Stimulated activated CD8-positive, alpha-beta memory T cell treated with anti-CD3 and anti-CD28 coated beads, Interleukin-12 subunit alpha, Interleukin-12 subunit beta, amount 100 ng/mL, for 24 hours (primary cell): ENCODE data around the gene LENG8.
"Not testable (repeated sequence)": the region's sequence is repeated elsewhere in the genome, so short reads cannot be mapped to it uniquely, and the experiment has no call there.

ENCODE experiments used
- DNase-seq: peaks from one replicate; pipeline ENCODE4 v3.0.0-alpha.2; 2020; ENCODE audit errors: extremely low read depth

Gene LENG8

GRCh38 chr19:54482889-54483288 is 33.9 kb downstream of the LENG8 start:
- no peak for DNase-seq

DNA sequence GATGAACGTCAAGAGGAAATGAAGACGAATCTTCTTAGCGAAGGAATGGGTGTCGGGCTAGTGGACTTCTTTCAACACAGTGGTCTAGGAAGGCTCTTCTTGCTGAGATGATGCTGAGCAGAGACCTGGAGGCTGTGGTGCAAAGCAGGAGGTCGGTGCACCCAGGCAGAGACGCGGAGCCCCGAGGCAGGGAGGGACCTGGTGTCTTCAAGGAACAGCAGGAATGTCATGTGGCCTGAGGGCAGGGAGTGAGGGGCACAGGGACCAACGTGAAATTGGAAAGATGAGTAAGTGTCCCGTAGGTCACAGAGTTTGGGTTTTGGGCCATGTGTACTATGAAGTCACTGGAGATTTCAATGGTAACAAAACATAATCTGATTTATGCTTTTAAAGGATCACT is 35.5 kb downstream of the LENG8 start:
- no peak for DNase-seq

DNA sequence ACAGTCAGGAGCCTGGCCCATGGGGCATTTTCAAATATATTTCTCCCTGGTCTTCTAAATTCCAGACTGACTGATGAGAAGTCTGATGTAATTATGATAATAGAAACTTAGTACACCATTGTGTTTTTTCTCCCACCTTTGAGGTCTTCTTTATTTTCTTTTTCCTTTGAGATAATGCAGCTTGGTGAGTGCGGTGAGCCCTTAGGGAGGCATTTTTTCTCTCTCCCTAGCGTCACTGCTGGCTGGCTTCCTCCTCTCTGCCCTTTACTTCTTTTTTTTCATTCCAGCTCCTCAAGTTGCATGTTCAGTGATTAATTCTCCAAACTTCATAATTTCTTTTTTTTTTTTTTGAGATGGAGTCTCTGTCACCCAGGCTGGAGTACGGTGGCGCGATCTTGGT is 36.9 kb downstream of the LENG8 start:
- DNase-seq = no peak

- no peak for DNase-seq
These were observed 40.3 kb downstream of the LENG8 start for GRCh38 chr19:54489341-54489740.

- DNase-seq = no peak
These were observed 40.8 kb downstream of the LENG8 start for GRCh38 chr19:54489766-54490165.

DNA sequence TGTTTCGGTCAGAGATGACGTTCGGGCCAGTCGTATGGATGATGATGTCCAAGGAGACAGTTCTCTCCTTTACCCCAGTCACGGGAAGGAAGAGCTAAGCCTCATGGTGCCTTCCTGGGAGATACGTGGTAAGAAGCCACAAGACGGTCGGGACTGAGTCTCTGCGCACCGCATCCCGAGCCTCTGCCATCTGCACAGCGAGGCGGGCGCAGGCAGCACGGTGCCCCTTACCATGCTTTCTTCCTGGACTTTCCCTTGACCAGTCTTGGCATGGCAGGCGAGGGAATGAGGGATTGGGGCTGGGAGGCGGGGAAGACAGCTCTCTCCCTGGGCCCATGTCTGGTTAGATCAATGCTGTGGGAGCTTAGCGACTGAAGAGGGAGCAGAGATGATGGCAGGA is 43.6 kb downstream of the LENG8 start:
- no peak for DNase-seq

DNA sequence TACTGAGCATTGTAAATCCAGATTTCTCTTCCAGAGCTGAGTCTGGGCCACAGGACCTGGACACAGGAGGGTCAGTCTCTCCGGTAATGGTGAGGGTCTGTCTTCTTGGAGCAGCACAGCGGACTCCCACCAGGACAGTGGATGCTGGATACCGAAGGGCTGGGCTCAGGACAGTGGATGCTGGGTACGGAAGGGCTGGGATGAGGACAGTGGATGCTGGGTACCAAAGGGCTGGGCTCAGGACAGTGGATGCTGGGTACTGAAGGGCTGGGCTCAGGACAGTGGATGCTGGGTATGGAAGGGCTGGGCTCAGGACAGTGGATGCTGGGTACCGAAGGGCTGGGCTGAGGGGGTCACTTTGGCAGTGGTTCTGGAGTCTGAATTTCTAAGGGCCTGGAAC is 44.1 kb downstream of the LENG8 start:
- DNase-seq = not testable (repeated sequence)

GRCh38 chr19:54493967-54494585 is 45.1 kb downstream of the LENG8 start:
- no peak for DNase-seq

DNA sequence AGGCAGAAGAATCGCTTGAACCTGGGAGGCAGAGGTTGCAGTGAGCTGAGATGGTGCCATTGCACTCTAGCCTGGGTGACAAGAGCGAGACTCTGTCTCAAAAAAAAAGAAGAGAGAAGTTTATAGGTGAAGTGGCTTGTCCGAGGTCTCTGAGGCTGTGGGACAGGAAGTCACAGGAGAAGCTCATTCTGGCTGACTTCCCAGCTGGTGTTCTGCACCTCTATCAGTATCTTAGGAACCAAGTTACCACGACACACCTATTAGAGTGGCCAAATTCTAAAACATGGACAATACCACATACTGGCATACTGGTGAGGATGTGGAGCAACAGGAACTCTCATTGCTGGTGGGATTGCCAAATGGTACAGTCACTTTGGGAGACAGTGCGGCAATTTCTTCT is 46.3 kb downstream of the LENG8 start:
- DNase-seq = not testable (repeated sequence)

DNA sequence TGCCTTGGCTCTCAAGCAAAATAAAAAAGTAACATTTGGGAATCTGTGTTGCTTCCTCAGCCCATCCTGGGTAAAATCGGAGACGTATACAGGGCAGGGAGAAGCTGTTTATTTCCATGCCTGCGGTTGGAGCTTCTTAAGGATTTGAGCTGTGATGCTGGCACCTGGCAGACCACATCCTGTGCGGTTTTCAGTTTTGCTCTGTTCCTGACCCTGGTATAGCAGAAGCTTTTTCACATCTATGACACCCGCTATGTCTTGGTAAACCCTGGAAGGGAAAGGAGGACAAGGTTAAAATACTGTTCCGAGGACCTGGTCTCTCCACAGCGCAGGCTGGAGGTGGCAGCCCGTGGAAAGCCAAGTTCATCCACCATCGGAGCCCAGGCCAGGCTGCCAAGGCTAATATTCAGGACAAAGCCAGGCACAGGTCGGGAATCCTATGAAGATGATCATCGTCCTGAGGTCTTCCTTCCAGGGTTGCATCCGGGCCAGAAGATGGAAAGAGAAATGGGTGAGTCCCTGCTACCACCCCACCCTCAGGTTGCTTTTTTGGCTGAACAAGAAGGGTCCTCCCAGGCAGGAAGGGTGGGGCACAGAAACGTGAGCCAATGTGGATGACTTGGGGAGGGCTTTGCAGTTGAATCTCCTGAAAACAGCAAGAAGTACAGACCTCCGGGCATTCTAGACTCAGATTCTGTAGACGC is 48.9 kb downstream of the LENG8 start:
- DNase-seq = not testable (repeated sequence)

DNA sequence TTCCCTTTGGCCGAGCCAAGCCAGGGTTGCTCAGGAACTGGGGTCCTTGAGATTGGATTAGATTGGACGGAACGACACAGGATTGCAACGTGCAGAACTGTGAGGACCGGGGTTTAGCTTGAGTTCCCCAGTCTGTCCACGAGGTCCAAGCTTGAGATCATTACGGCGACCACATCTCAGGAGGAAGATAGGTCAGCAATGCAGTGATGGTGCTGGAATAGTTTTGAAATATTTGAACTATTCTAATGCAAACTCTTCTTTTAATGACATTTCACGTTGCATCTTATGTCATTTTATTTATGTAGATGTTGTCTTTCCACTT is 49.4 kb downstream of the LENG8 start:
- not testable (repeated sequence) for DNase-seq

DNA sequence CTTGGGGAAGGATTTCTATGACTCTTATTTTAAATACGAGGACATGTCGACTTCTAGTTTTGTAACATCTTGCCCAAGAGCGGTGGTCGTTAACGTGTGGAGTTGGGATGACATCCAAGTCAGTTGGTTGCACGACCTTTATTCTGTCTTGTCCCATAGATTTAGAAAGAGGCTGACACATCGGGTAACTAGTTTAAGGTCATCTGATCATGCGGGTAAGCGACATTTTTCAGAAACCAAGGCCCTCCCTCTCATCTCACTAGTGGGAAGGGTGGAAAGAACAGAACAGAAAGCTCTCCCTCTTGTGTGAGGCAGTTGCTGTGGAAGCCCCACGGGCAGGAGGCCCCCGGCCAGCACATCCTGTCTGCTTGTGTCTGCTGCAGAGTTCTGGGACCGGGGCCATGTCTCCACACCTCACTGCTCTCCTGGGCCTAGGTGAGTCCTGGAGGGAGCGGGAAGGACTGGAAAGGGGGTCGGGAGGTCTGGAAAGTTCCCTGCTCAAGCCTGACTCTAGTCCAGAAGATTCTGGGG is 53.6 kb downstream of the LENG8 start, which contains the start of gene LAIR2:
TSS of gene LAIR2 (plus strand) at position 314 of the 531 bp plus-strand sequence. CDS start at position 402, 88 bp downstream.
- DNase-seq = no peak

GRCh38 chr19:54505542-54505941 is 56.5 kb downstream of the LENG8 start:
- not testable (repeated sequence) for DNase-seq

DNA sequence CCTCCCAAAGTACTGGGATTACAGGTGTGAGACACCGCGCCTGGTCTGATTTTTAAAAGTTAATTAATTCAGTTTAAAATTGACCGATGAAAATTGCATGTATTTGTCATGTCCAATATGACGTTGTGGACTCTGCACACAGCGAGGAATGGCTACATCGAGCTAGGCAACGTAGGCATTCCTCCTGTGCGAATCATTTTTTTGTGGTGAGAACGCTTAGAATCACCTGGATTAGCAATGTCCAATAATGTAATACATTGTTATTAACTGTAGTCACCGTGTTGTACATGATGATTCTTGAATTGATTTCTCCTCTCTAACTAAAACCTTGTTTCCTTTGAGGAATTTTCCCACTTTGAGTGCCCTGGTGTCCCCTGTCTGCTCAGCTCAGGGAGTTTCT is 57.1 kb downstream of the LENG8 start:
- no peak for DNase-seq

DNA sequence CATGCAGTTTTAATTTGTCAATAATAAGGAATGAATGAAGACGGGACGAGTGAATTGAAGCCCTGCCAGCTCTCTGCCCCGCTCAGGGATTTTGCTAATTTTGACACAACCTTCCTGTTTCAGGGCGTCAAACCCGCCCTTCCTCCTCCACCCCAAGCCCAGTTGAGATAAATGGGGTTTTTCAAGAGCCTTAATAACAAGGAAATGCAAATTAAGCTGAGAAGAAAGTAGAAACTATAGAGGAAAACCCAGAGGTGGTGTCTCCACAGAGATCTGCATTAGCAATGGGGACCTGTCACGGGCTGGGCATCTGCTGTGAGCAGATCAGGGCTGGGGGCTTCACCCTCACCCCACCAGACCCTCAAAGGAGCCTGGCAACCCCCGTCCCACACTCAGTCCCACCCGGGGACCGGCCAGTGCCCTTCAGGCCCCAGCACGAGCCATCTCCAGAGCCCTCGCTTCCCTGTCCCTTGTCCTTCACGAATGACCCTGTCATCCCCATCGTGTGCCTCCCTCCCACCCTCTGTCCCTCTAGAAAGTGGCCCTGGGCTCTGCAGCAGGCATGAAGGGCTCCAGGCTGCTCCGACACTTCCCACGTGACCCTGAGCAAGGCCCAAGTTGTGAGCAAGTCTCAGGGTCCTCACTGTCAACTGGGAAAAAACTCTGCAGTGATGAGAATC is 58.2 kb downstream of the LENG8 start:
- DNase-seq = not testable (repeated sequence)

DNA sequence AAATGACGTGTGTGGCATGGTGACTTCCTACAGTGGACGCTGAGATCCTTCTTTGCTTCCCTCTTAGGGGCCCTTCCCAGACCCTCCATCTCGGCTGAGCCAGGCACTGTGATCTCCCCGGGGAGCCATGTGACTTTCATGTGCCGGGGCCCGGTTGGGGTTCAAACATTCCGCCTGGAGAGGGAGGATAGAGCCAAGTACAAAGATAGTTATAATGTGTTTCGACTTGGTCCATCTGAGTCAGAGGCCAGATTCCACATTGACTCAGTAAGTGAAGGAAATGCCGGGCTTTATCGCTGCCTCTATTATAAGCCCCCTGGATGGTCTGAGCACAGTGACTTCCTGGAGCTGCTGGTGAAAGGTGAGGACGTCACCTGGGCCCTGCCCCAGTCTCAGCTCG is 58.8 kb downstream of the LENG8 start:
- no peak for DNase-seq

GRCh38 chr19:54508487-54508886 is 59.5 kb downstream of the LENG8 start:
- DNase-seq = not testable (repeated sequence)

DNA sequence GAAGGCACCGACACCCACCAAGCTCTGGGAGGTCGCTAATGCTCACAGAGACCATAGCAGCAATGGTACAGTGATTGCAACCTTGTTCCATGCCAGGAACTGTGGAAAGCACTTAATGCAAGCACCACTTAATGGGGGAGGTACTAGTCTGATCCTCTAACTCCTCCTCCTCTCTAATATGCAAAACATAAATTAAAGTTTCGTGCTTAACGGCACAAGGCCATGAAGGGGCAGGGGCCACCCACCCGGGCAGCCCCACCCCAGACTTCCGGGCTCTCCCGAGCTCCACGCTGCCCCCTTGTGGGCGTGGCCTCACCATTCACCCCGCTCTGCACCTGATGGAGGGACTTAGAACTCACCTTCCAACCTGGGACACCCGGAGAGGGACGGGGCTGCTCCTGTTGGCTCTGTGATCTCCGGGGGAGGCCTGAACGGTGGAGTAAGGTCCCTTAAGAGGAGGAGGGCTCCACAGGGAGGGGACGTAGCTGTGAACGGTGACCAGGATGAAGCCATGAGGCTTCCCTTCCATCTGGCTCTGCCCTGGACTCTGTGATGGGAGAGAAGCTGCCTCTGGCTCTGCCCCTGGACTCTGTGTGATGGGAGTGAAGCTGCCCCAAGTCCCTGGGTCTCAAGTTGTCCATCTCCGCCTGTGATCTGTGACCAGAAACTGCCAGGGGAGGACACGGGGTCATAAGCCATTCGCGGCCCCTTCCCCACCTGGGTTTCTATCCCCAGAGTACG is 60.4 kb downstream of the LENG8 start:
- not testable (repeated sequence) for DNase-seq
